Osteocyte (in vitro differentiated cells): ENCODE measurements around the gene KCNN2. TPM values are rescaled to one million over a fixed set of nuclear protein-coding genes. Genes with fewer than 3 reads are reported as not detected.

ENCODE experiments used
- DNase-seq: peaks from one replicate; pipeline ENCODE4 v3.0.0; 2021; ENCODE audit warnings: mixed read lengths; ENCODE audit not compliant: unreplicated experiment; ENCODE audit errors: extremely low spot score
- H3K27ac Mint-ChIP-seq: one replicate; pipeline ENCODE4 v1.8.0; 2021; ENCODE audit warnings: mild to moderate bottlenecking, mixed read lengths; ENCODE audit not compliant: unreplicated experiment
- H3K27me3 Mint-ChIP-seq: one replicate; pipeline ENCODE4 v1.8.0; 2021; ENCODE audit warnings: mixed read lengths; ENCODE audit not compliant: unreplicated experiment
- H3K36me3 Mint-ChIP-seq: one replicate; pipeline ENCODE4 v1.8.0; 2021; ENCODE audit warnings: mixed read lengths; ENCODE audit not compliant: unreplicated experiment
- H3K4me1 Mint-ChIP-seq: one replicate; pipeline ENCODE4 v1.8.0; 2021; ENCODE audit warnings: mixed read lengths; ENCODE audit not compliant: unreplicated experiment
- H3K4me3 Mint-ChIP-seq: one replicate; pipeline ENCODE4 v1.8.0; 2021; ENCODE audit warnings: mild to moderate bottlenecking, moderate library complexity, mixed read lengths; ENCODE audit not compliant: unreplicated experiment
- H3K9me3 Mint-ChIP-seq: one replicate; pipeline ENCODE4 v1.8.0; 2021; ENCODE audit warnings: mixed read lengths; ENCODE audit not compliant: unreplicated experiment
- CTCF ChIP-seq: fragments of 200-600 bp; sonication (generic); IDR thresholded peaks from 2 replicates; pipeline ENCODE4 v1.5.0; 2021; ENCODE audit warnings: antibody characterized with exemption, mild to moderate bottlenecking, moderate library complexity
- total RNA-seq: library from RNA; stranded (reverse); gene quantifications from 2 replicates; pipeline ENCODE4 v1.2.1, GENCODE V29; 2021

Gene KCNN2
- total RNA-seq, 1 donor from 2014 or later, result 0.08 TPM

DNA sequence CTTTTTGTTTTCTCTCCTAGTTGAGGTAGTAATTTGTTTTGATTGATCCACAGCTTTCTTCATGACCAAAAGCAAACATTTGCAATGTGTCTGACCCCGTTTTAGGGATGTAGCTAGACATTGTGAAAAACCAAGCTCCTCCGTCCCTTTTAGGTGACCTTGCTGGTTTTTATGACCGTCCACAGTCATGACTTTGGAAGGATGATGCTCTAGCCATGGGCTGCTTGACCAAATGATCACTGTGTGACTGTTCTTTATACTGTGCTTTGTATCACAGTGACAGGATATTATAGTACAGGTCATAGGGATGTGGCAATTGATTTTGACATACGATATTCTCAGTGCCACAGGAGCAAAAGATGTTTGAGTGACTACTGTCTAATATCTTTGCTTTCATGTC lies 54.4 kb downstream of the KCNN2 start:
- H3K9me3 Mint-ChIP-seq, result no peaks in the 10 kb centered on the region
- H3K4me1 Mint-ChIP-seq, result no peaks in the 10 kb centered on the region
- H3K4me3 Mint-ChIP-seq, result no peak overlapping the region
- DNase-seq, result no peak
- H3K36me3 Mint-ChIP-seq, result no peaks in the 10 kb centered on the region
- no peak for TF ChIP-seq CTCF
- no peak overlapping the region for H3K27ac Mint-ChIP-seq
- H3K27me3 Mint-ChIP-seq, result peaks cover 3% of the 10 kb centered on the region

GRCh38 chr5:114417519-114417918 lies 55.6 kb downstream of the KCNN2 start:
- H3K9me3 Mint-ChIP-seq, result no peaks in the 10 kb centered on the region
- TF ChIP-seq CTCF, result no peak

DNA sequence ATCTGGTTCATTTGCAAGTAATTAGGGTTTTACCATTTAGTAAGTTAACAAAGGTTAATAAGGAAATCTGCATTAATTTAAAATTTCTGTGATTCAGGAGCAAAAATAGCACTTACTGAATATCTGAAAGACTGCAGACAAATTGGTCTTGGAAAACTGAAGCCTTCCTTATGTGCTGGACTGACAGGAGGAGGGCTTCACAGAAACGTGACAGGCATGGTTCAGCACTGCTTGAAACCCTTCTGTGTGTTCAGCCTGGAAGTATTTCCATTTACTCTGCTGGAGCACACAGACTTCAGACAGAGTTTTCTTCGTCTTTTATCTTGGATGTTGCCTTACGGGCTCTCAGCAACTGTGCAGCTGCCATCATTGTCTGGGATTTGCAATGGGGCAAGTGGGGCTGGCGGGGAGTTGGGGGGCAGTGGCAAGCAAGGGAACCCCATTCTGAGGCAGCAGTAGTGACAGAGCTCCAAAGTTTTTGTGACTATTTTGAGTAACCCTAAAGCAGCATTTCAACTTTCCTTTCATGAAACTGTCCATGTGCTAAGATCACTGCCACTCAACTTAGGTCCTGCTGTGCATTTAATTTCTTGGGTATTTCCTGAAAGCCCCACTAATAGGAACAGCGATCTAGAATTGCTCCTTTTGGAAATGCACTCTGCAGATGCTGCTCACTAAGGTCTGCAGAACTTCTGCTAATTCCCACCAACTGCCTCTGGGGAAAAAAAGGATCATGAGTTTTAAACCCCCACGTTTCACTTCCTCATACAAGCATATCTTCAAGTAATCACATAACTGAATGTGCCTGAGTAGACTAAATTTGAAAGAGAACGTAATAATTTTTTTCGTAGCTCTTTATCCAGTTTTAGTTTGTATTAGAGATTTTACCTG lies 56.6 kb downstream of the KCNN2 start:
- no peak for TF ChIP-seq CTCF

More at GRCh38 chr5:114417519-114417918, 55.6 kb downstream of the KCNN2 start:
- no peak for DNase-seq
- no peak overlapping the region for H3K4me3 Mint-ChIP-seq
- H3K27ac Mint-ChIP-seq, result no peak overlapping the region
- H3K27me3 Mint-ChIP-seq, result peaks cover 3% of the 10 kb centered on the region
- no peaks in the 10 kb centered on the region for H3K36me3 Mint-ChIP-seq
- H3K4me1 Mint-ChIP-seq, result no peaks in the 10 kb centered on the region

DNA sequence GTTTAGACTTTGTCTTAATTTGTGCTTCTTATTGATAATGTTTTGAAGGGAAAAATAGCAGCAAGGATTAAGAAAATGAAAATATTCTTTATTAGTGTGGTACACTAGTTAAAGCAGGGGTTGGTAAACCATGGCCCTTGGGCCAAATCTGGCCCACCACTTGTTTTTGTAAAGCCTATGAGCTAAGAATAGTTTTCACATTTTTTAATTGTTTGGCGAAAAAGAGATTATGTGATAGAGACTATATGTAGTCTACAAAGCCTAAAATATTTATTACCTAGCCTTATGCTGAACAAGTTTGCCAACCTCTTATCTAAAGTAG lies 57.2 kb downstream of the KCNN2 start:
- H3K4me3 Mint-ChIP-seq, result no peak overlapping the region
- no peak for TF ChIP-seq CTCF
- H3K27me3 Mint-ChIP-seq, result peaks cover 5% of the 10 kb centered on the region
- no peaks in the 10 kb centered on the region for H3K9me3 Mint-ChIP-seq
- no peak for DNase-seq
- no peak overlapping the region for H3K27ac Mint-ChIP-seq
- no peaks in the 10 kb centered on the region for H3K4me1 Mint-ChIP-seq
- H3K36me3 Mint-ChIP-seq, result no peaks in the 10 kb centered on the region

More for the DNA sequence above, 56.6 kb downstream of the KCNN2 start:
- no peak overlapping the region for H3K4me3 Mint-ChIP-seq
- H3K4me1 Mint-ChIP-seq, result no peaks in the 10 kb centered on the region
- H3K27ac Mint-ChIP-seq, result no peak overlapping the region
- no peaks in the 10 kb centered on the region for H3K36me3 Mint-ChIP-seq
- H3K9me3 Mint-ChIP-seq, result no peaks in the 10 kb centered on the region
- H3K27me3 Mint-ChIP-seq, result peaks cover 3% of the 10 kb centered on the region
- no peak for DNase-seq

DNA sequence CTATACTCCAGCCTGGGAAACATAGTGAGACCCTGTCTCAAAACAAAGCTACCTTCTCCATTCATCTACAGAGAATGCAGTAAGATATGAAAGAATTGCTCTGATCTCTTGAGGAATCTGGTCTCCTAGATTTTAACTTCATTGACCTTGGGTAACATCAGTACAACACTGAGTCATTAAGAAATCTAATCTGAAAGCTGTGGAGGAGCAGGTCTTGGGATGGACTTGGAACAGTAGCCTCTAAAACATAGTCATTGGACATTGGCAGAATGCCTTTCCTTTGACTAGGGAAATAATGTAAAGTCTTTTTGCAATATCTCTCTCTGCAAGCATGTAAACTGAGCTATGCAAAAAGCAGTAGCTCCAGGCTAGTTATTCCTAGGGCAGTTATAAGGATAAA lies 58.1 kb downstream of the KCNN2 start:
- H3K4me1 Mint-ChIP-seq, result no peaks in the 10 kb centered on the region
- no peaks in the 10 kb centered on the region for H3K36me3 Mint-ChIP-seq
- no peak for DNase-seq
- peaks cover 5% of the 10 kb centered on the region for H3K27me3 Mint-ChIP-seq
- no peaks in the 10 kb centered on the region for H3K9me3 Mint-ChIP-seq
- TF ChIP-seq CTCF, result no peak
- no peak overlapping the region for H3K27ac Mint-ChIP-seq
- H3K4me3 Mint-ChIP-seq, result no peak overlapping the region
